Type B pancreatic cell (in vitro differentiated cells): ENCODE measurements around the gene KCNC1. TPM values are rescaled to one million over a fixed set of nuclear protein-coding genes. Genes with fewer than 3 reads are reported as not detected.

Experiments
- DNase-seq: peaks from one replicate; pipeline ENCODE4 v3.0.0; 2021; ENCODE audit warnings: mixed read lengths; ENCODE audit not compliant: unreplicated experiment; ENCODE audit errors: extremely low spot score
- H3K27ac Mint-ChIP-seq: 2 replicates; pipeline ENCODE4 v1.8.0; 2021; ENCODE audit warnings: mild to moderate bottlenecking, mixed read lengths
- H3K27me3 Mint-ChIP-seq: 2 replicates; pipeline ENCODE4 v1.8.0; 2021; ENCODE audit warnings: mixed read lengths
- H3K36me3 Mint-ChIP-seq: 2 replicates; pipeline ENCODE4 v1.8.0; 2021; ENCODE audit warnings: mixed read lengths
- H3K4me1 Mint-ChIP-seq: one replicate; pipeline ENCODE4 v1.8.0; 2021; ENCODE audit warnings: mixed read lengths; ENCODE audit not compliant: unreplicated experiment
- H3K4me3 Mint-ChIP-seq: 2 replicates; pipeline ENCODE4 v1.8.0; 2021; ENCODE audit warnings: mild to moderate bottlenecking, mixed read lengths
- H3K9me3 Mint-ChIP-seq: 2 replicates; pipeline ENCODE4 v1.8.0; 2021; ENCODE audit warnings: mixed read lengths
- CTCF ChIP-seq: fragments of 200-600 bp; sonication (generic); conservative IDR thresholded peaks from 2 replicates; pipeline ENCODE4 v1.5.0; 2021; ENCODE audit warnings: antibody characterized with exemption, mild to moderate bottlenecking
- total RNA-seq: library from RNA; stranded (reverse); gene quantifications from 2 replicates; pipeline ENCODE4 v1.2.1, GENCODE V29; 2021; ENCODE audit warnings: low replicate concordance

Gene KCNC1
- total RNA-seq, 1 donor from 2014 or later: 2.8 TPM

- H3K27ac Mint-ChIP-seq: no peak overlapping the region
- no peak for TF ChIP-seq CTCF
- peaks cover 34% of the 10 kb centered on the region for H3K27me3 Mint-ChIP-seq
- no peak for DNase-seq
- H3K4me1 Mint-ChIP-seq: no peaks in the 10 kb centered on the region
- H3K36me3 Mint-ChIP-seq: no peaks in the 10 kb centered on the region
- H3K4me3 Mint-ChIP-seq: no peak overlapping the region
- no peaks in the 10 kb centered on the region for H3K9me3 Mint-ChIP-seq
These were observed 16.2 kb downstream of the KCNC1 start for GRCh38 chr11:17750801-17751165.

GRCh38 chr11:17751558-17751957 is 17.0 kb downstream of the KCNC1 start:
- no peak for TF ChIP-seq CTCF
- no peak overlapping the region for H3K27ac Mint-ChIP-seq
- H3K36me3 Mint-ChIP-seq: no peaks in the 10 kb centered on the region

GRCh38 chr11:17752144-17752543 is 17.6 kb downstream of the KCNC1 start:
- Mint-ChIP-seq H3K27ac (no peak overlapping the region), H3K9me3 (no peaks in the 10 kb centered on the region), H3K4me1 (no peaks in the 10 kb centered on the region), H3K27me3 (peaks cover 28% of the 10 kb centered on the region), H3K36me3 (no peaks in the 10 kb centered on the region), H3K4me3 (no peak overlapping the region)
- no peak for DNase-seq
- no peak for TF ChIP-seq CTCF

More at GRCh38 chr11:17751558-17751957, 17.0 kb downstream of the KCNC1 start:
- Mint-ChIP-seq H3K9me3 (no peaks in the 10 kb centered on the region), H3K4me1 (no peaks in the 10 kb centered on the region), H3K27me3 (peaks cover 30% of the 10 kb centered on the region), H3K4me3 (no peak overlapping the region)
- DNase-seq: no peak

GRCh38 chr11:17753153-17753552 is 18.6 kb downstream of the KCNC1 start:
- Mint-ChIP-seq H3K9me3 (no peaks in the 10 kb centered on the region), H3K4me3 (no peak overlapping the region), H3K27ac (no peak overlapping the region), H3K27me3 (peaks cover 26% of the 10 kb centered on the region), H3K36me3 (no peaks in the 10 kb centered on the region), H3K4me1 (no peaks in the 10 kb centered on the region)
- no peak for TF ChIP-seq CTCF
- no peak for DNase-seq

GRCh38 chr11:17753641-17754040 is 19.1 kb downstream of the KCNC1 start:
- no peaks in the 10 kb centered on the region for H3K36me3 Mint-ChIP-seq
- no peak overlapping the region for H3K27ac Mint-ChIP-seq
- H3K4me3 Mint-ChIP-seq: no peak overlapping the region
- H3K9me3 Mint-ChIP-seq: no peaks in the 10 kb centered on the region
- H3K27me3 Mint-ChIP-seq: peaks cover 26% of the 10 kb centered on the region
- TF ChIP-seq CTCF: no peak
- no peak for DNase-seq
- H3K4me1 Mint-ChIP-seq: no peaks in the 10 kb centered on the region

- Mint-ChIP-seq H3K9me3 (no peaks in the 10 kb centered on the region), H3K36me3 (no peaks in the 10 kb centered on the region), H3K27me3 (peaks cover 26% of the 10 kb centered on the region), H3K4me1 (no peaks in the 10 kb centered on the region), H3K4me3 (no peak overlapping the region), H3K27ac (no peak overlapping the region)
- TF ChIP-seq CTCF: no peak
- DNase-seq: no peak
These were observed 21.3 kb downstream of the KCNC1 start for GRCh38 chr11:17755891-17756290.
